ENCODE results near the gene MVD. TPM values are rescaled to one million over a fixed set of nuclear protein-coding genes. Genes with fewer than 3 reads are reported as not detected.

Gene MVD
- total RNA-seq, 1 experiment from 2014 or later: 119 TPM

GRCh38 chr16:88700322-88700635, 37.4 kb upstream of the MVD start (continued):
- TF ChIP-seq EZH2 (IDR thresholded peaks at IDR 0.05): no peak
- TF ChIP-seq JUND (IDR thresholded peaks at IDR 0.05): no peak
- TF ChIP-seq CBX3 (IDR thresholded peaks at IDR 0.05; ENCODE audit: low read depth): no peak
- no peak for TF ChIP-seq FOSL1 (IDR thresholded peaks at IDR 0.05; ENCODE audit: low read depth)
- TF ChIP-seq YY1 (IDR thresholded peaks at IDR 0.05; ENCODE audit: extremely low read depth, insufficient replicate concordance, low read depth, low read length): no peak
- no peak for TF ChIP-seq EZH2phosphoT487 (IDR thresholded peaks at IDR 0.05; ENCODE audit: borderline replicate concordance)
- TF ChIP-seq TCF7L2 (IDR thresholded peaks at IDR 0.05; ENCODE audit: borderline replicate concordance, extremely low read depth, insufficient read depth, insufficient read length): no peak

- ATAC-seq (no peak), DNase-seq (ENCODE audit: low read depth, low spot score) (no peak)
- TF ChIP-seq RAD21 (IDR thresholded peaks at IDR 0.05; ENCODE audit: low read depth): no peak
- TF ChIP-seq FOSL1 (IDR thresholded peaks at IDR 0.05; ENCODE audit: low read depth): no peak
- no peak for TF ChIP-seq TCF7L2 (IDR thresholded peaks at IDR 0.05; ENCODE audit: borderline replicate concordance, extremely low read depth, insufficient read depth, insufficient read length)
- TF ChIP-seq ZNF274 (IDR thresholded peaks at IDR 0.05; ENCODE audit: low read depth, low read length): no peak
- TF ChIP-seq SP1 (IDR thresholded peaks at IDR 0.05; ENCODE audit: low read depth): no peak
- no peak for TF ChIP-seq SIN3A (IDR thresholded peaks at IDR 0.05; ENCODE audit: low read depth)
- TF ChIP-seq CTCF (IDR thresholded peaks at IDR 0.05 in 2 of 3, conservative IDR thresholded peaks at IDR 0.05 in 1 of 3; ENCODE audit: borderline replicate concordance in 1 of 3, insufficient read depth in 1 of 3, low read depth in 2 of 3, low read length in 2 of 3): no peak
- TF ChIP-seq JUND (IDR thresholded peaks at IDR 0.05): no peak
- TF ChIP-seq ZBTB33 (IDR thresholded peaks at IDR 0.05; ENCODE audit: extremely low read depth, insufficient replicate concordance, low read length): no peak
- TF ChIP-seq ZFX (IDR thresholded peaks at IDR 0.05): no peak
- TF ChIP-seq EGR1 (IDR thresholded peaks at IDR 0.05; ENCODE audit: low read depth): no peak
- TF ChIP-seq SRF (IDR thresholded peaks at IDR 0.05; ENCODE audit: low read depth): no peak
- no peak for TF ChIP-seq ELF1 (IDR thresholded peaks at IDR 0.05; ENCODE audit: borderline replicate concordance, low read depth)
- no peaks in the 10 kb centered on the region for H3K9me2 ChIP-seq (ENCODE audit: insufficient read depth)
- intact Hi-C loops (cut with micrococcal nuclease): no loop called here
- no peak overlapping the region for H3K9ac ChIP-seq (ENCODE audit: low read length)
- no peak overlapping the region for H3K4me3 ChIP-seq (replicated peaks in 1 of 2; ENCODE audit: low read depth in 1 of 2, low read length in 2 of 2)
- H3K9me3 ChIP-seq (ENCODE audit: control insufficient read depth in 1 of 2, insufficient read depth in 1 of 2, low read depth in 1 of 2, low read length in 2 of 2): no peaks in the 10 kb centered on the region
- no peaks in the 10 kb centered on the region for H3K4me1 ChIP-seq (ENCODE audit: control insufficient read depth in 1 of 2, insufficient read depth in 2 of 2, low read length in 2 of 2)
- no TSS peak for BruUV-seq (replicated peaks)
- no peaks in the 10 kb centered on the region for H4K20me1 ChIP-seq (ENCODE audit: insufficient read depth)
- no peaks in the 10 kb centered on the region; the same call in 1 of the 2 replicates for H3K79me2 ChIP-seq (ENCODE audit: insufficient read depth, low read length)
- no peak overlapping the region for H3K4me2 ChIP-seq (ENCODE audit: low read length)
- ChIA-PET POLR2A (no interaction called here), CTCF (no interaction called here), RAD21 (ENCODE audit: low non-redundant PET in 1 of 2, low total read pairs in 2 of 2, uncharacterized antibody in 2 of 2, unreplicated experiment in 2 of 2) (no interaction called here)
- peaks cover 2 to 3% of the 10 kb centered on the region in 2 experiments; a peak in 1 of 4 replicates for H3K36me3 ChIP-seq (ENCODE audit: control insufficient read depth in 1 of 2, insufficient read depth in 2 of 2, low read length in 2 of 2)
- no peak overlapping the region for H2AFZ ChIP-seq (ENCODE audit: low read depth, low read length, poor library complexity, severe bottlenecking)
- no peak overlapping the region for H3K27ac ChIP-seq (ENCODE audit: low read depth, low read length)
- H3K27me3 ChIP-seq (ENCODE audit: insufficient read depth, low read length): no peaks in the 10 kb centered on the region
Measured at GRCh38 chr16:88699180-88699579, 36.3 kb upstream of the MVD start.
